ENCODE measurements around the gene ADAMTSL5.

GRCh38 chr19:1459479-1459878 lies 53.3 kb downstream of the ADAMTSL5 start:
- no peak for TF ChIP-seq POLR2AphosphoS5 (IDR thresholded peaks at IDR 0.05; ENCODE audit: low read depth, low read length)
- no peak for TF ChIP-seq POLR2A (IDR thresholded peaks at IDR 0.05; ENCODE audit: low read depth, low read length)
